ENCODE measurements around the gene TUBB4B.

- TF ChIP-seq CTCF (IDR thresholded peaks at IDR 0.05; ENCODE audit: poor library complexity) (no peak), EZH2 (IDR thresholded peaks at IDR 0.05; ENCODE audit: borderline replicate concordance) (no peak)
Observed at GRCh38 chr9:137194388-137194787, 46.7 kb upstream of the TUBB4B start.

Data from hepatocyte (in vitro differentiated cells).